ENCODE results near the gene KTN1. TPM values are rescaled to one million over a fixed set of nuclear protein-coding genes. Genes with fewer than 3 reads are reported as not detected.

The KTN1 gene
- total RNA-seq, 1 donor from 2014 or later = 193 TPM

DNA sequence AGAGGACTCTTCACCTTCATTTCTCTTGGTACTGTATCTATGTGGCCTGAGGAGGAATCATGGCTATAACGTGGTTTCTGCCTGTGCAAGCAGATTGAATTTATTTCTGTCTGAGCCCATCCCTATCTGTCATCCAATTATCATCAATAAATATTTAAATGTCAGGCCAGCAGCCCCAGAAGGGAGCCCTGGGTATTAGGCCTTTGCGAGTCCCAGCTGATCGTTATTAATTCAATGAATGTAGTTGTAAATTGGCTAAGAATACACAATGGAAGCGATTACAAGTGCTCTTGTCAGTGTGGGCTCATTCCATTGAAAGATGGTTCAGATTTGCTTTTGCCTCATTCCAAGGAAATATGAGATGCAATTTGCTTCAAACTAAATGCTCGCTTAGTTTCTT lies 142.0 kb downstream of the KTN1 start:
- H3K4me1 Mint-ChIP-seq (ENCODE audit: low read depth, unreplicated experiment) = peaks cover 7% of the 10 kb centered on the region
- FAIRE-seq = no peak

GRCh38 chr14:55724736-55725135 lies 144.7 kb downstream of the KTN1 start:
- H3K27ac Mint-ChIP-seq (ENCODE audit: unreplicated experiment) = no peak overlapping the region
- peaks cover 2% of the 10 kb centered on the region for H3K36me3 Mint-ChIP-seq (ENCODE audit: low read depth, unreplicated experiment)
- TF ChIP-seq, protein P1, sequence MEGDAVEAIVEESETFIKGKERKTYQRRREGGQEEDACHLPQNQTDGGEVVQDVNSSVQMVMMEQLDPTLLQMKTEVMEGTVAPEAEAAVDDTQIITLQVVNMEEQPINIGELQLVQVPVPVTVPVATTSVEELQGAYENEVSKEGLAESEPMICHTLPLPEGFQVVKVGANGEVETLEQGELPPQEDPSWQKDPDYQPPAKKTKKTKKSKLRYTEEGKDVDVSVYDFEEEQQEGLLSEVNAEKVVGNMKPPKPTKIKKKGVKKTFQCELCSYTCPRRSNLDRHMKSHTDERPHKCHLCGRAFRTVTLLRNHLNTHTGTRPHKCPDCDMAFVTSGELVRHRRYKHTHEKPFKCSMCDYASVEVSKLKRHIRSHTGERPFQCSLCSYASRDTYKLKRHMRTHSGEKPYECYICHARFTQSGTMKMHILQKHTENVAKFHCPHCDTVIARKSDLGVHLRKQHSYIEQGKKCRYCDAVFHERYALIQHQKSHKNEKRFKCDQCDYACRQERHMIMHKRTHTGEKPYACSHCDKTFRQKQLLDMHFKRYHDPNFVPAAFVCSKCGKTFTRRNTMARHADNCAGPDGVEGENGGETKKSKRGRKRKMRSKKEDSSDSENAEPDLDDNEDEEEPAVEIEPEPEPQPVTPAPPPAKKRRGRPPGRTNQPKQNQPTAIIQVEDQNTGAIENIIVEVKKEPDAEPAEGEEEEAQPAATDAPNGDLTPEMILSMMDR (IDR thresholded peaks at IDR 0.05; ENCODE audit: insufficient read depth, low read depth, low read length) = no peak
- no peak for TF ChIP-seq EZH2 (IDR thresholded peaks at IDR 0.05; ENCODE audit: insufficient read depth, low read length)
- peaks cover 7% of the 10 kb centered on the region for H3K4me1 Mint-ChIP-seq (ENCODE audit: low read depth, unreplicated experiment)
- Histone ChIP-seq H3K9me3 (ENCODE audit: insufficient read depth, low read depth, low read length) (no peaks in the 10 kb centered on the region), H2AFZ (ENCODE audit: low read depth, low read length) (no peak overlapping the region), H3K79me2 (ENCODE audit: insufficient read depth, low read length) (no peaks in the 10 kb centered on the region), H3K4me3 (ENCODE audit: insufficient read depth, low read depth, low read length) (no peak overlapping the region), H4K20me1 (ENCODE audit: insufficient read depth, low read length) (no peaks in the 10 kb centered on the region), H3K4me2 (ENCODE audit: low read length) (no peak overlapping the region), H3K36me3 (ENCODE audit: insufficient read depth, low read length) (no peaks in the 10 kb centered on the region), H3K27ac (ENCODE audit: low read depth, low read length) (no peak overlapping the region), H3K9ac (ENCODE audit: low read length) (no peak overlapping the region), H3K27me3 (ENCODE audit: insufficient read depth, low read length) (peaks cover 10% of the 10 kb centered on the region), H3K4me1 (ENCODE audit: insufficient read depth, low read length) (no peaks in the 10 kb centered on the region)
- H3K9me3 Mint-ChIP-seq (ENCODE audit: unreplicated experiment) = peaks cover 2% of the 10 kb centered on the region
- peaks cover 3% of the 10 kb centered on the region for H3K27me3 Mint-ChIP-seq (ENCODE audit: low read depth, unreplicated experiment)
- FAIRE-seq (no peak), DNase-seq (ENCODE audit: low read depth) (no peak)
- no peak overlapping the region for H3K4me3 Mint-ChIP-seq (ENCODE audit: unreplicated experiment)

More for the DNA sequence above, 142.0 kb downstream of the KTN1 start:
- DNase-seq (ENCODE audit: low read depth) = no peak
- peaks cover 10% of the 10 kb centered on the region for H3K27me3 ChIP-seq (ENCODE audit: insufficient read depth, low read length)
- H3K27ac ChIP-seq (ENCODE audit: low read depth, low read length) = no peak overlapping the region
- Mint-ChIP-seq H3K36me3 (ENCODE audit: low read depth, unreplicated experiment) (peaks cover 4% of the 10 kb centered on the region), H3K4me3 (ENCODE audit: unreplicated experiment) (no peak overlapping the region), H3K27ac (ENCODE audit: unreplicated experiment) (no peak overlapping the region), H3K27me3 (ENCODE audit: low read depth, unreplicated experiment) (peaks cover 4% of the 10 kb centered on the region), H3K9me3 (ENCODE audit: unreplicated experiment) (peaks cover 3% of the 10 kb centered on the region)
- no peaks in the 10 kb centered on the region for H3K36me3 ChIP-seq (ENCODE audit: insufficient read depth, low read length)
- H3K4me2 ChIP-seq (ENCODE audit: low read length) = no peak overlapping the region
- H2AFZ ChIP-seq (ENCODE audit: low read depth, low read length) = no peak overlapping the region
- H3K9me3 ChIP-seq (ENCODE audit: insufficient read depth, low read depth, low read length) = no peaks in the 10 kb centered on the region
- no peak overlapping the region for H3K4me3 ChIP-seq (ENCODE audit: insufficient read depth, low read depth, low read length)
- no peaks in the 10 kb centered on the region for H4K20me1 ChIP-seq (ENCODE audit: insufficient read depth, low read length)
- H3K9ac ChIP-seq (ENCODE audit: low read length) = no peak overlapping the region
- TF ChIP-seq, protein P1 (IDR thresholded peaks at IDR 0.05; ENCODE audit: insufficient read depth, low read depth, low read length) = no peak
- no peak for TF ChIP-seq EZH2 (IDR thresholded peaks at IDR 0.05; ENCODE audit: insufficient read depth, low read length)
- H3K79me2 ChIP-seq (ENCODE audit: insufficient read depth, low read length) = no peaks in the 10 kb centered on the region
- H3K4me1 ChIP-seq (ENCODE audit: insufficient read depth, low read length) = no peaks in the 10 kb centered on the region

DNA sequence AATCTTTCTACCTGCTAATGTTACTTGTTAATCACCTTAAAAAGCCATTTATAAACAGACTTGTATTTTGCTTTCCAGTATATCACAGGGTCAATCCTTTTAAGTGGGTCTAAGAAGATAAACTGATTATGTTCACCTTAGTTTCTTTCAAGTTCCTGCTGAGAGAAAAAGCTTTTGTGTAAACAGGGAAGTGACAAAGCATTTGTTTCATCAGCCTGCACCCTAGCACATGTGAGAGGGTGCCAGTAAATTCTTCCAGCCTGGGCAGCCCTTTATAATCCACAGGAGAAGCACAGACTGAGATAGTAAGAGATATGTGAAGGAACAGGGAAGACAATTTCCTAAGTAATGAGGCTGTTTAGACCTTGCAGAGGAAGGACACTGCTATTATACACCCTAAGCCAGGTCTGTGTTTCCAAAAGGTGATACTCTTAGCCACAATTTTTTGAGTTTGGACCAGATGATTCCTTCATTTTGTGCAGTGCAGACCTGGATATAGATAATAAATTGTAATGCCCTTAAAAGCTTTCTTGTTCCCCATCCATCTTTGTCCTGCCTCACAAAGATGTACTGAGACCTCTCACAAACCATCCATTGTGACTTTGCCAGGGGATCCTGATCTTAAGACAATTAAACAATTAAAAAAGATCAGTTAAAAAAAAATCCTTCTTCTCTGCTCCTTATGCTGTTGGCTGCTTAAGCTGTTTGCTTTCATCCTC lies 150.7 kb downstream of the KTN1 start:
- Histone ChIP-seq H3K4me3 (ENCODE audit: insufficient read depth, low read depth, low read length) (no peak overlapping the region), H2AFZ (ENCODE audit: low read depth, low read length) (no peak overlapping the region), H3K4me1 (ENCODE audit: insufficient read depth, low read length) (no peaks in the 10 kb centered on the region), H3K79me2 (ENCODE audit: insufficient read depth, low read length) (no peaks in the 10 kb centered on the region), H3K9ac (ENCODE audit: low read length) (no peak overlapping the region), H3K27me3 (ENCODE audit: insufficient read depth, low read length) (peaks cover 2% of the 10 kb centered on the region), H3K36me3 (ENCODE audit: insufficient read depth, low read length) (no peaks in the 10 kb centered on the region), H3K27ac (ENCODE audit: low read depth, low read length) (no peak overlapping the region), H4K20me1 (ENCODE audit: insufficient read depth, low read length) (no peaks in the 10 kb centered on the region), H3K9me3 (ENCODE audit: insufficient read depth, low read depth, low read length) (no peaks in the 10 kb centered on the region), H3K4me2 (ENCODE audit: low read length) (no peak overlapping the region)
- Mint-ChIP-seq H3K9me3 (ENCODE audit: unreplicated experiment) (peaks cover 4% of the 10 kb centered on the region), H3K4me3 (ENCODE audit: unreplicated experiment) (no peak overlapping the region), H3K27me3 (ENCODE audit: low read depth, unreplicated experiment) (peaks cover 3% of the 10 kb centered on the region), H3K4me1 (ENCODE audit: low read depth, unreplicated experiment) (no peaks in the 10 kb centered on the region), H3K36me3 (ENCODE audit: low read depth, unreplicated experiment) (peaks cover 4% of the 10 kb centered on the region), H3K27ac (ENCODE audit: unreplicated experiment) (no peak overlapping the region)
- TF ChIP-seq EZH2 (IDR thresholded peaks at IDR 0.05; ENCODE audit: insufficient read depth, low read length) = no peak
- TF ChIP-seq, protein P1 (IDR thresholded peaks at IDR 0.05; ENCODE audit: insufficient read depth, low read depth, low read length) = no peak
- no peak for DNase-seq (ENCODE audit: low read depth)
- FAIRE-seq = no peak
